ENCODE data around the gene ACBD6. TPM values are rescaled to one million over a fixed set of nuclear protein-coding genes. Genes with fewer than 3 reads are reported as not detected.

Gene ACBD6
- total and polyA plus RNA-seq, 4 donors, result 8.3 to 17.3 (median 14.0) TPM

- no peaks in the 10 kb centered on the region for H3K36me3 ChIP-seq (ENCODE audit: control insufficient read depth in 4 of 4, insufficient read depth in 3 of 4, low read depth in 1 of 4, low read length in 3 of 4)
- peaks cover 0 to 6% (median 0%) of the 10 kb centered on the region in 4 donors for H3K4me1 ChIP-seq (ENCODE audit: control insufficient read depth in 4 of 4, insufficient read depth in 4 of 4, low read length in 3 of 4)
- no peak overlapping the region for H3K9ac ChIP-seq (ENCODE audit: low read depth in 1 of 2, low read length in 2 of 2)
- no peak for DNase-seq (ENCODE audit: low spot score)
- no peaks in the 10 kb centered on the region for H3K27me3 ChIP-seq (ENCODE audit: control insufficient read depth in 4 of 4, insufficient read depth in 4 of 4, low read length in 3 of 4)
- H3K27ac ChIP-seq (ENCODE audit: low read depth in 1 of 2, low read length in 2 of 2), result no peak overlapping the region
- TF ChIP-seq ZBTB33 (IDR thresholded peaks at IDR 0.05), result peak; percentile 30
- TF ChIP-seq JUND (IDR thresholded peaks at IDR 0.05), result peak in 1 of 2 donors; percentile 60
- TF ChIP-seq RXRA (IDR thresholded peaks at IDR 0.05), result peak; percentile 18 to 52
- TF ChIP-seq SP1 (IDR thresholded peaks at IDR 0.05), result peak; percentile 54
- TF ChIP-seq ATF3 (IDR thresholded peaks at IDR 0.05), result peak; percentile 17
- TF ChIP-seq HNF4G (IDR thresholded peaks at IDR 0.05), result no peak
- no peak for TF ChIP-seq CTCF (IDR thresholded peaks at IDR 0.05; ENCODE audit: low read depth, low read length, missing input control)
- TF ChIP-seq YY1 (IDR thresholded peaks at IDR 0.05), result peak; percentile 26
- TF ChIP-seq GABPA (IDR thresholded peaks at IDR 0.05 in 1 of 2, conservative IDR thresholded peaks at IDR 0.05 in 1 of 2), result no peak
- TF ChIP-seq HNF4A (conservative IDR thresholded peaks at IDR 0.05), result peak; percentile 41 to 65
- TF ChIP-seq MAX (IDR thresholded peaks at IDR 0.05), result no peak
- TF ChIP-seq TAF1 (conservative IDR thresholded peaks at IDR 0.05), result no peak
- peak; percentile 48 for TF ChIP-seq FOXA2 (IDR thresholded peaks at IDR 0.05)
- no peak for TF ChIP-seq EGR1 (IDR thresholded peaks at IDR 0.05; ENCODE audit: low read depth in 2 of 2)
- peak in 1 of 2 donors; percentile 9 for TF ChIP-seq RAD21 (IDR thresholded peaks at IDR 0.05)
- H3K9me3 ChIP-seq (ENCODE audit: control insufficient read depth in 4 of 4, low read length in 3 of 4), result no peaks in the 10 kb centered on the region
- H3K4me3 ChIP-seq (ENCODE audit: low read depth in 1 of 3, low read length in 3 of 3), result no peak overlapping the region
- 29% methylated on average over 1 of the region's 1 CpG for WGBS
Observed at GRCh38 chr1:180291004-180291403, 211.4 kb downstream of the ACBD6 start.

- no peak overlapping the region for H3K27ac ChIP-seq (ENCODE audit: low read depth in 1 of 2, low read length in 2 of 2)
- 93% methylated on average over 6 of the region's 6 CpGs for WGBS
- no peaks in the 10 kb centered on the region for H3K27me3 ChIP-seq (ENCODE audit: control insufficient read depth in 4 of 4, insufficient read depth in 4 of 4, low read length in 3 of 4)
- peaks cover 0 to 6% (median 0%) of the 10 kb centered on the region in 4 donors for H3K4me1 ChIP-seq (ENCODE audit: control insufficient read depth in 4 of 4, insufficient read depth in 4 of 4, low read length in 3 of 4)
- no peaks in the 10 kb centered on the region for H3K9me3 ChIP-seq (ENCODE audit: control insufficient read depth in 4 of 4, low read length in 3 of 4)
- TF ChIP-seq CTCF (IDR thresholded peaks at IDR 0.05; ENCODE audit: low read depth, low read length, missing input control) (no peak), MAX (IDR thresholded peaks at IDR 0.05) (no peak), YY1 (IDR thresholded peaks at IDR 0.05) (no peak), FOXA2 (IDR thresholded peaks at IDR 0.05) (no peak), HNF4A (conservative IDR thresholded peaks at IDR 0.05) (no peak), NR2F2 (IDR thresholded peaks at IDR 0.05) (no peak), GABPA (IDR thresholded peaks at IDR 0.05 in 1 of 2, conservative IDR thresholded peaks at IDR 0.05 in 1 of 2) (no peak), ZBTB33 (IDR thresholded peaks at IDR 0.05) (no peak)
- no peak overlapping the region for H3K4me3 ChIP-seq (ENCODE audit: low read depth in 1 of 3, low read length in 3 of 3)
- no peak overlapping the region for H3K9ac ChIP-seq (ENCODE audit: low read depth in 1 of 2, low read length in 2 of 2)
- no peak for DNase-seq (ENCODE audit: low spot score)
- peaks cover 0 to under 1% (median 0%) of the 10 kb centered on the region in 4 donors for H3K36me3 ChIP-seq (ENCODE audit: control insufficient read depth in 4 of 4, insufficient read depth in 3 of 4, low read depth in 1 of 4, low read length in 3 of 4)
Observed at GRCh38 chr1:180290265-180291001, 211.9 kb downstream of the ACBD6 start.

Measured in liver (tissue), 9 donors.